PFSK-1 (cell line): ENCODE results near the gene ANKS1B.

Experiments used
- REST ChIP-seq, 2 experiments: IDR thresholded peaks; 2 replicates each; pipeline versions ENCODE4 v1.6.1 to v1.8.0; 2011 to 2012; ENCODE audit warnings: low read depth in 2 of 2, low read length in 2 of 2, control low read depth in 1 of 2, inconsistent platforms in 1 of 2, mild to moderate bottlenecking in 1 of 2, moderate library complexity in 1 of 2; ENCODE audit not compliant: insufficient read depth in 1 of 2
- TAF1 ChIP-seq: IDR thresholded peaks from 2 replicates; pipeline ENCODE4 v1.6.1; 2012; ENCODE audit warnings: low read length, control low read depth, borderline replicate concordance; ENCODE audit not compliant: insufficient read depth

- TF ChIP-seq TAF1 (no peak), REST (IDR thresholded peaks at IDR 0.05; ENCODE audit: insufficient read depth in 1 of 2, low read depth in 2 of 2, low read length in 2 of 2) (no peak)
Measured at GRCh38 chr12:99549651-99550050, 435.1 kb downstream of the ANKS1B start.
